RPMI7951 (cell line): ENCODE data around the gene ZNF668. TPM values are rescaled to one million over a fixed set of nuclear protein-coding genes. Genes with fewer than 3 reads are reported as not detected.
"Not testable (repeated sequence)": the region's sequence is repeated elsewhere in the genome, so short reads cannot be mapped to it uniquely, and the experiment has no call there.

Experiments
- DNase-seq: peaks from one replicate; pipeline ENCODE4 v3.0.0-alpha.2; 2012; ENCODE audit warnings: low read depth
- total RNA-seq: library from RNA; depleted of rRNA; stranded (reverse); fragments of >200 nt; shearing (Covaris generic); gene quantifications from 2 replicates; pipeline ENCODE4 v1.2.3, GENCODE V29; 2014

The ZNF668 gene
- total RNA-seq, 1 experiment from 2014 or later: 3.6 TPM

DNA sequence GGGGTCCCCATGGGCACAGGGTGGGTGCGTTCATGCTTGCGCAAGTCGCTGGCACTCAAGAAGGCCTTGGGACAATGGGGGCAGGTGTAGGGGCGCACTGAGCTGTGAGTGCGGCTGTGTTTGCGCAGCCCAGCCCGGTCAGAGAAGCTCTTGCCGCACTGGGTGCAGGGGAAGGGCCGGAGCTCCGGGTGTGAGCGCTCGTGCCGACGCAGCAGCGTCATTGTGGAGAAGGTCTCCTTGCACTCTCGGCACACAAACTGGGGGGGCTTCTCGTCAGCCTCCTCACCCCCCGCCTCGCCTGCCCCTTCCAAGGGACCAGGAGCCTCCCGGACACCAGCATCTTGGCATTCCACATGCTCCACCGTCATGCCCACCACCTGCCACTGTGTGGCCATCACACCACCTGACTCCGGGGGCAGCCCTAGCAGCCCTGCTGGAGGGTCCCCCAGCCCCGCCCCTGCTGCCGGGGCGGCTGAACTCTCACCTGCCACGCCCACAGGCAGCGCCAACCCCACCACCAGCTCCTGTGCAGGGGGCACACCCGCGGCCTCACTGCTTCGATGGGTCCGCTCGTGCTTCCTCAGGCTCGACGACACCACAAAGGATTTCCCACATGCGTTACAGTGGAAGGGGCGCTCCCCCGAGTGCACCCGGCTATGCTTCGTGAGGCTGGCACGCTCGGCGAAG, 12.8 kb downstream of the ZNF668 start:
- no peak for DNase-seq

DNA sequence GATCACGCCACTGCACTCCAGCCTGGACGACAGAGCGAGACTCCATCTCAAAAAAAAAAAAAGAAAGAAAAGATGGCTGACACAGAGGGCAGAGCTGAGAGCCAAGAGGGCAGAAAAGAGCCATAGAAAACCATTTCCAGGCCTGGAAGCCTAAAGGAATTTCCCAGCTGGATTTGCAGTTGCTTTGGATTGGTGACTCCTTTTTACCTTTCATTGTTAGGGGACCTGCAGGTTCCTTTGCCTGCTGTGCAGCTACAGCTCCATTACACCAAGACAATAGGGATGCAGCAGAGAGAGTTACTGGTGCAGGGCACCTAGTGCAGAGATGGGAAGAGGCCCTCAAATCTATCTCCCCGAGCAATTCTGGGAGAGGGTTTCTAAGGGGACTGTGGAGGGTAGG, 18.4 kb downstream of the ZNF668 start:
- no peak for DNase-seq

DNA sequence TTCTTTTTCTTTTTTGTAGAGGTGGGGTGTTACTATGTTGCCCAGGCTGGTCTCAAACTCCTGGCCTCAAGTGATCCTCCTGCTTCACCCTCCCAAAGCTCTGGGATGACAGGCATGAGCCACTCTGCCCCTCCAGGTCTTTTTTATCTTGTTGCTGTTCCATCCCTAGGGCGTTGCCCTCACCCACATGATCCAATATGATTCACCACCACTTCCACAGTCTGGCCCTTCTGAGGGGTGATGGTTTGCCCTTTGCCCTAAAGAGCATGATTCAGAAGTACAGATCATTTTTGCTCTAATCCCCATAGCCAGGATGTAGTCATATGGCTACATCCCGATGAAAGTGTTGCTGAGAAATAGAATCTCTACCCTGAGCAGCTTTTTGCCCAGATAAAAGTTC, 21.9 kb downstream of the ZNF668 start:
- peak; percentile 96 for DNase-seq

DNA sequence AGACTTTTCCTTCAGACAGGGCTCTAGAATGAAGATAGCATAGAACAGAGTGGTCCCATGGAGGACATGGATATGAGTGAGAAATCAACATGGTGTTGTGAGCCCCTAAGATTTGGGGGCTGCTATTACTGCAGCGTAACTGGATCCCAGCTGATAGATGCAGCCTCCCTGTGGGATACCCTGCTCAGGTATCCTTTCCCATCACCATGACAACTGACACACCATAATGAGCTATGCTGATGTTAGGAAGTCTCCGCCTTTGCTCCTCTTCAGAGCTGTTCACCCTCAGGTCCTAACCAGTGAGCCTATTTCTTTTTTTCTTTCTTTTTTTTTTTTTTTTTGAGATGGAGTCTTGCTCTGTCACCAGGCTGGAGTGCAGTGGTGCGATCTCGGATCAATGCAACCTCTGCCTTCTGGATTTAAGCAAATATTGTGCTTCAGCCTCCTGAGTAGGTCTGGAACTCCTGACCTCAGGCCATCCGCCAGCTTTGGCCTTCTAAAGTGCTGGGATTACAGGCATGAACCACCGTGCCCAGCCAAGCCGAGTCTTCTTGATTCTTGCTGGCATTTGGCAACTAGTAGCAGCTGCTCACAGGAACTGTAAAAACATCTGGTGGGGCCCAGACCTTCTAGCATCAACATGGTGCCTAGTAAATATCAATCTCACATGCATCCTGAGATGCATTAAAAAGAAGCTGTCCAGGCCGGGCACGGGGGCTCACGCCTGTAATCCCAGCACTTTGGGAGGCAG, 23.6 kb downstream of the ZNF668 start:
- peak; percentile 30 for DNase-seq

DNA sequence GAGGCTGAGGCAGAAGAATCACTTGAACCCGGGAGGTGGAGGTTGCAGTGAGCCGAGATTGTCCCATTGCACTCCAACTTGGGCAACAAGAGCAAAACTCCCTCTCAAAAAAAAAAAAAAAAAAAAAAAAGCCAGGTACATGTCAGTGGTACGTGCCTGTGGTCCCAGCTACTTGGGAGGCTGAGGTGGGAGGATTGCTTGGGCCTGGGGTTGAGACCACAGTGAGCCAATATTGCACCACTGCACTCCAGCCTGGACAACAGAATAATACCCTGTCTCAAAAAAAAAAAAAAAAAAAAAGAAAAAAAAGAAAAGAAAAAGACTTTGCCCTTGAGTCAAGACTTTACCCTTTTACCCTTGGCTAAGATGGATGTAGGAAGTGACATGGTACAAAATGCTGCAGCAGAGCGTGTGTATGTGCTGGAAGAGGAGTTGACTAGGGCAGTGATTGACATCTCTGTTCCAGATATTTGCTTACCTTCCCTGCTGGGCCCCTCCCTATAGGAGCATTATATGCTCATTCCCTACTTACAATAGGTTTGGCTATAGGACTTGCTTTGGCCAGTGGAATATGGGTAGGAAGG, 30.1 kb downstream of the ZNF668 start:
- DNase-seq: no peak

DNA sequence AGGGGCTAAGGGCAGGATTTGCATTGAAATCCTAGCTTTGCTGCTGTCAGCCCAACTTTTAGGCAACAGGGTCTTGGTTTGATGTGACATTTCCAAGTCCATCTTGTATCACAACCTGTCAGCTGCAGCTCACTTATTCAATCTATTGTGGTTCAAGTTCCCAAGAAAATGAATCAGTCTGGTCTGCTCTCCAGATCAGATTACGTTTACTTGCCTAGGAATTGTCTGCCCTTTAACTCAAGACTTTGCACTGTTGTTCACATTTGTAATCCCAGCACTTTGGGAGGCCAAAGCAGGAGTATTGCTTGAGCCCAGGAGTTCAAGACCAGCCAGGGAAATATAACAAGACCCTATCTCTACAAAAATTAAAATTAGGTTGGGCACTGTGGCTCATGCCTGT, 30.7 kb downstream of the ZNF668 start:
- DNase-seq: no peak

DNA sequence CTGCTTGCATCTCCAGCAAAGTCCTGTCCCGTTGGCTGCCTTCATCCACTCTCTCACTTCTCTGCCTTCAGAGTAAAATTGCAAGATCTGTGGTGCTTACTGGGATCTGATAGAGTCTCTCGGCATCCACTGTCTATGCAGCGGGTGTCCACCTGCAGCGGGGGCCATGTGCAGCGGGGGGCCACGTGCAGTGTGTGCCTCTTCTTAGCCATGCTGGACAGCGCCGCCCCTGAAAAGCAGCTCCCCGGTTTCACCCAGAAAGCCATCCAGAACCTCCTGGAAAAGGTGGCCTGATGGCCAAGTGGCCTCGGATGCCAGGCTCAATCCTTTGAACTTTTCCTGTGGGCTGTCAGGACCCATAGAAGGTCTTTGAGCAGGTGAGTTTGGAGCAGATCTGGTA, 31.2 kb downstream of the ZNF668 start:
- DNase-seq: no peak

DNA sequence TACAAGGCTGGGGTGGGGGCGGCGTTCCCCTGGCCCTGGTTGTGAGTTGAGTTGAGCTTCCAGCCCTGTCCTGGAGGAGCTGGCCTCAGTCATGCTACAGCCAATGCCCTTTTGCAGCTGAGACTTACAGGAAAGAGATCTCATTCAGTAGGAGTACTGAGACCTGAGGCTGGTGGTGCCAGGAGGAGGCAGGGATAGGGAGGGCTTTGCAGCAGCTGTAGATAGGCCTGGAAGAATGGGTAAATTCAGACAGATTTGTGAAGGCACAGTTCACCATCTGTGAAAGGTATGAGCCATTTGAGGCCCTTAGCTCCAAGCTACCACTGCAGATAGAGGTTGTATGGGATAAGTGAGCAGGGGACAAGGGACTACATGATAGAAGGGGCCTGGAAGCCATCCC, 35.0 kb downstream of the ZNF668 start:
- DNase-seq: no peak

DNA sequence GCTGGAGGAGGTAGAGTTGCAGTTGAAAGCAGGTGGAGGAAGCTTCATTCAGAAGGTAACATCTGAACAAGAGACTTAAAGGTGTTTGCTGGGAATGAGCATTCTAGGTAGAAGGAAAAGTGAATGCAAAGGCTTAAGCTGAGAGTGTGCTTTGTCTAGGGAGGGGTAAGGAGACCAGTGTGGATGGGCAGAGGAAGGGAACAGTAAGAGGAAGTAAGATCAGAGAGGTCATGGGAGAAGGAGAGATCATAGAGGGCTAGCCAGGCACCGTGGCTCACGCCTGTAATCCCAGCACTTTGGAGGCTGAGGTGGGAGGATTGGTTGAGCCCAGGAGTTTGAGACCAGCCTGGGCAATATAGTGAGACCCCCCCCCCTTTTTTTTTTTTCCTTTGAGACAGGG, 37.3 kb downstream of the ZNF668 start:
- no peak for DNase-seq

DNA sequence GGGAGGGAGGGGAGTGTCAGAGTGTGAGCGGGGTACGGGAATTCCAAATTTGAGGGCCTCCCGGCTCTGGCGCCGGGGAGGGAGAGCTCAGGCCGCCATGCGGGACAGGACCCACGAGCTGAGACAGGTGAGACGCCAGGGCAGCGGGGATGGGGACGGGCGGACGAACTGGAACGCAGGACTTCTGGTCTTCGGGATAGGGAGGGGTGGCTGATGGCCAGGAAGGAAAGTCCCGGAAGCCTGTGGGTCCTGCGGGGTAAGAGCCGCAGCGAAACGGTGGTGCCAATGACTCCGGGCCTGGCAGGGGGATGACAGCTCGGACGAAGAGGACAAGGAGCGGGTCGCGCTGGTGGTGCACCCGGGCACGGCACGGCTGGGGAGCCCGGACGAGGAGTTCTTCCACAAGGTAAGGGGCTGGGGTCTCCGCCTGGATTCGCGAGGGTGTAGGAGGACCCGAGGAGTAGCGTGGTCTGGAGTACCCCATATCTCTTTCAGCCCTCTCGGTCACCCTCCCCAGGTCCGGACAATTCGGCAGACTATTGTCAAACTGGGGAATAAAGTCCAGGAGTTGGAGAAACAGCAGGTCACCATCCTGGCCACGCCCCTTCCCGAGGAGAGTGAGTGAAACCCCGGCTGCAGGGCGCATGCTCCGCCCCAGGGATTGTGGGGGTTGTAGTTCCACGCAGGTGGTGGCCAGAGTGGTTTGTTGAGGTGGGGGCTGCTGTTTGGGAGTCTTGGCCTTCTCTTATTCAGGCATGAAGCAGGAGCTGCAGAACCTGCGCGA, 40.1 kb downstream of the ZNF668 start:
- DNase-seq: peak; percentile 76

DNA sequence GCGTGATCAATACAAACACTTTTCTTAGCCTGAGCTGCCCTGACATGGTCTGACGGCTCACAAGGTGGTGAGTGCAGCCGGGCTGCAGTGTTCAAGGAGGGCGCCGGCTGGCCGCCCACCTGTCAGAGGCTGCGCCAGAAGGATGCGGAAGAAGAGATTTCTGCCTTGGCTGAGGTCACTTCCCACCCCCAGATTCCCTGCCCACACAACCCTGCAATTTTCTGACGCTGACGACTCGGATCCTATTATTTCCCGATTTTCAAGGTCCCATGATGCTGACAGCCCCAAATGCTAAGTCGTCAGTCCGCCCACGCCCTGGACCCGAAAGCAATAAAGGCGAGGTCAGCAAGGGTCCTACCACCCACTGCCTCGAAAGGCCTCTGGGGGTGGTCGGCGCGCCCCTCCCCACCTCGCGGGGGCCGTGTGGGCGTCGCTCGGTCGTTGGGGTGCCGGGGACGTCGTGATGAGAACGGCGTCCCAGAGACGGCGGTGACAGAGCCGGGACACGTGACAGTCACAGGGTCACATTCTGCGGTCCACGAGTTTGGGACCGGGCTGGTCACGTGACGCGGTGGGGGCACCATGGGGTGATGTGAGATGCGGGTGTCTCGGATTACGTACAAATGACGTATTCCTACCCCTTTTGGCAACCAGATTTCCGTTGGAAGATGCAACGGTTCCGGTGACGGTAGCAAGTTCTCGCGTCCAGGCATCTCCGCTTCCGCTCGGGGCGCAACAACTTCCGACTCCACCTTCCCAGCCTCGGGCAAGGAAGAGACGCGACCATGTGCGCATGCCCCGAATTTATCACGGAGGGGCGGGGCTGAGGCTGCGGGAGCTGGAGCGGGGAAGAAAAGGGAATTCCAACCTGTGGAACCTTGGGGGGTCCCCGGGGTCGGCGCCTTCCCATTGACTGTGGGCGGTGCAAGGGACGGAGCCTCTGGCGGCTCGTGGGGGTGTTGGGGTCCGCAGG, 41.0 kb downstream of the ZNF668 start, which contains the start of gene STX4:
Gene STX4, plus strand, starts transcription at position 823 of the 973 bp plus-strand sequence. CDS start 248 bp downstream, outside the sequence.
- DNase-seq: peak; percentile 95

DNA sequence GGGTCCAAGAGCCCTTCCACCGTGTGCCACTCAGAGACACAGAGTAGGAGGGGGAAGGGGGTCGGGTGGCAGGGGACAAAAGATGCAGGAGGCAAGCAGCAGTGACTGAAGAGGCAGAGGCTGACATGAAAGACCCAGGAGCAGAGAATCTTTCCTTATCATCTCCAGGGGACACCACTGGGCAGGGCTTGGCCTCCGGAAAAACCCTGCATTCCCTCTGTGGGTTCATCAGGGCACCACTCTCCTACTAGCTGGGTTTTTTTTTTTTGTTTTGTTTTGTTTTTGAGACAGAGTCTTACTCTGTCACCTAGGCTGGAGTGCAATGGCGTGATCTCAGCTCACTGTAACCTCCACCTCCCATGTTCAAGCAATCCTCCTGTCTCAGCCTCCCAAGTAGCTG, 42.8 kb downstream of the ZNF668 start:
- no peak for DNase-seq

DNA sequence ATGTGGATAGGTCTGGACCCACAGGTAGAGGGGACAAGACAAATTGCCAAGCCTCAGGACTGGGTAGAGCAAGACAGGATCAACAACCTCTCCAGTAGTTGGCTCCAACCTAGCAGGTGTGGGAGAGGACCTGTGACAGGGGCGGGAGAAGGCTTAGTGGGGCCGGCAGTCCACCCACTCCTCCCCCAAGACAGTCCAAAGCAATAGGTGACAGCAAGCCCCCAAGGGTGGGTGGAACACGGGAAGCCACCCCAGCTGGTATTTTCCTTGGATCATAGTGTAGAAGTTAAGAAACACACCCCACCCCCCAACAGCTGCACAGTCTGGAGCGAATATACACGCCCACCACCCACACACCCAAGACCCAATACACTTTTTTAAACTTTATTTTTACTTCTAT, 44.8 kb downstream of the ZNF668 start:
- no peak for DNase-seq

DNA sequence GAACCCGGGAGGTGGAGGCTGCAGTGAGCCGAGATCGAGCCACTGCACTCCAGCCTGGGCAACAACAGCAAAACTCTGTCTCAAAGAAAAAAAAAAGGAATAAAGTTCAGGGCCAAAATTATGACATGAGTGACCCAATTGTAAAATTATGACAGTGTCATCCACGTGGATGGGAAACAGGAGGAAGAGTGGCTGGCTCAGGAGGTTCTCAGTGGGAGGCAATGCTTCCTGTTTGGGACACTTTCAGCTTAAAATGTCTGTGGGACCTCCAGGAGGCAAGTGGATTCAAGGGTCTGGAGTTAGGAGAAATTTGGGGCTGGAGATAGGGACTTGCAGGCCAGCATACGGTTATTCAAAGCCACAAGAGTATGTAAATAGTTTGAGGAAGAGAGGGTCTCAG, 48.7 kb downstream of the ZNF668 start:
- DNase-seq: no peak

DNA sequence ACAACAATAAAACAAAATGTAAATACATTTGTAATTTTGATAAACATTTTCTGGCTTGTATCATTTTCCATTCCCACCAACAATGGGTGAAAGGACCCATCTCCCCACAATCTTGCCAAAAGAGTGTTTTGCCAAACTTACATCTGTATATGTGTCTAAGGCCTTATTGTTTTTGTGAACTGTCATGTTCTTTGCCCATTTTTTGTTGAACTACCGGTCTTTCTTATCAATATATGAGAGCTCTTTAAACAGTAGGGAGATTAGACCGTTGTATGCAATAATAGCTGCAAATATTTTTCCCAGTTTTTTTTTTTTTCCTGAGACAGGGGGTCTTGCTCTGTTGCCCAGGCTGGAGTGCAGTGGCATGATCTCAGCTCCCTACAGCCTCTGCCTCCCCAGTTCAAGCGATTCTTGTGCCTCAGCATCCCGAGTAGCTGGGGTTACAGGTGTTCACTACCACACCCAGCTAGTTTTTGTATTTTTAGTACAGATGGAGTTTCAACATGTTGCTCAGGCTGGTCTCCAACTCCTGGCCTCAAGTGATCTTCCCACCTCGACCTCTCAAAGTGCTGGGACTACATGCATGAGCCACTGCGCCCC, 50.3 kb downstream of the ZNF668 start:
- DNase-seq: no peak

DNA sequence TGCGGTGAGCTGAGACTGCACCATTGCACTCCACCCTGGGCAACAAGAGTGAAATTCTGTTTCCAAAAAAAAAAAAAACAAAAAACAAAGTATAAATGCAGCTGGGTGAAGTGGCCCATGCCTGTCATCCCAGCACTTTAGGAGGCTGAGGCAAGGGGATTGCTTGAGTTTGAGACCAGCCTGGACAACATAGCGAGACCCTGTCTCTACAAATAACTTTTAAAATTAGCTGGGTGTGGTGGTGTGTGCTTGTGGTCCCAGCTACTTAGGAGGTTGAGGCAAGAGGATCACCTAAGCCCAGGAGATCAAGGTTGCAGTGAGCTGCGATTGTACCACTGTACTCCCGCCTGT, 50.8 kb downstream of the ZNF668 start:
- DNase-seq: no peak

DNA sequence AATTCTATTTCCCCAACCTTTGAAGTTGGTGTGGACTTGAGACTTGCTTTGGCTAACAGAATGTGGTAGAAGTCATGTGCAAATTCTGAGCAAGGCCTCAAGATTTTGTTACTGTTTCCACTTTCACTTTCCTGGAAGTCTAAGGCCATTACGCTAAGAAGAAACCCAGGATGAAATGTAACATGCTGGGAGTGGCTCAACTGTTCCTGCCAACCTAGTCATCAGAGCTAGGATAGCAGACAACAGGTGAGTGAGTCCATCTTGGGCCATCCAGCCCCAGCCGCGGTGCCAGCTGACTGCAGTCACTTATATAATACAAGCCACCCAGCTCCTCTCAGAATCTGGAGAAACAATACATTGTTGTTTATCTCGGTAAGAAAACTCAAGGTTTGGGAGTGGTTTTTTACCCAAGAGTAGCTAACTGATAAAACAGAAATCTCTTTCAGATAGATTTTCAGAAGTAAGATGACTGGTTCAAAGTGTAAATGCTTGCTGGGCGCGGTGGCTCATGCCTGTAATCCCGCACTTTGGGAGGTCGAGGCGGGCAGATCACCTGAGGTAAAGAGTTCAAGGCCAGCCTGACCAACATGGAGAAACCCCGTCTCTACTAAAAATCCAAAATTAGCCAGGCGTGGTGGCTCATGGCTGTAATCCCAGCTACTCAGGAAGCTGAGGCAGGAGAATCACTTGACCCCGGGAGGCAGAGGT, 51.3 kb downstream of the ZNF668 start:
- no peak for DNase-seq

DNA sequence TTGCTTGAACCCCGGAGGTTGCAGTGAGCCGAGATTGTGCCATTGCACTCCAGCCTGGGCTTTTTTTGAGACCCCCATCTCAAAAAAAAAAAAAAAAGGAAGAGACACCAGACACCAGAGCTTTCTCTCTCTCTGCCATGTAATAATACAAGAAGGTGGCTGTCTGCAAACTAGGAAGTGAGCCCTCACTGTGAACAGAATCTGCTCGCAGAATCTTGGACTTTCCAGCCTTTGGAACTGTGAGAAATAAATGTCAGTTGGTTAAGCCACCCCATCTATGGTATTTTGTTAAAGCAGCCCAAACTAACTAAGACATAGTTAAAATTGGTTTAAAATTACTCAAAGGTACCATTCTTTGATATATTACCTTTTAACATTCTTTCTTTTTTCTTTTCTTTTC, 53.5 kb downstream of the ZNF668 start:
- DNase-seq: no peak

DNA sequence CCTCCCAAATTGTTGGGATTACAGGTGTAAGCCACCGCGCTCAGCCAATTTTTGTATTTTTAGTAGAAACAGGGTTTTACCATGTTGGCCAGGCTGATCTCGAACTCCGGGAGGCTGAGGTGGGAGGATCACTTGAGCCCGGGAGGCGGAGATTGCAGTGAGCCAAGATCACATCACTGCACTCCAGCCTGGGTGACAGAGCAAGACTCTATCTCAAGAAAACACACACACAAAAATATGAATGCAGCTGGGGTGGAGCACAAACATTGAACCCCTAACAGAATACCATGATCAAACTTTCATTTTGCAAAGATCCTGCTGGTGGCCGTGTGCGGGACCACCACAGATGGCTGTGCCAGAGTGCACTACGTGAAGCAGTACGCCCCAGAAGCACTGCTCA, 56.3 kb downstream of the ZNF668 start:
- not testable (repeated sequence) for DNase-seq

DNA sequence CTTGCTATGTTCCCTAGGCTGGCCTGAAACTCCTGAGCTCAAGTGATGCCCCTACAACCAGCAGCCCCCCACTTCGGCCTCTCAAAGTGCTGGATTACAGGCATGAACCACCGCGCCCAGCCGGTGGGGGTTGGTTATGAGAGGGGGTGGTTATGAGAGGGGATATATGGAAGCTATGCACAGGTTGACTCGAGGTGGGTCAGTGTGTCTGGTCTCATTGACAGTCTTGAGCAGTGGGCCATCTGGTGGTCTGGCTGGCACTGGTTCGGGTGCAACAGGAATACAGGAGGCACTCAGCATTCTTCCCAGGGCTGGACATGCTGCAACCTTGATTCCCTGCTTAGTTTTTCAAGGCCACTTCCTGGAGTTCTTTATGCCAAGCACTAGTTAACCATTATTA, 58.0 kb downstream of the ZNF668 start:
- DNase-seq: peak; percentile 19
